GM15510 (cell line): Measurements from ENCODE around the gene LRRN3.

Source experiments
- POLR2A ChIP-seq: IDR thresholded peaks from 3 replicates; pipeline ENCODE4 v1.6.1; 2011; ENCODE audit warnings: borderline replicate concordance; ENCODE audit not compliant: insufficient read length; ENCODE audit errors: extremely low read depth

The LRRN3 gene

GRCh38 chr7:111068618-111069017, 22.3 kb upstream of the LRRN3 start:
- TF ChIP-seq POLR2A, result no peak

- no peak for TF ChIP-seq POLR2A
Observed at GRCh38 chr7:111071556-111071955, 19.4 kb upstream of the LRRN3 start.

GRCh38 chr7:111074071-111074747, 16.7 kb upstream of the LRRN3 start:
- no peak for TF ChIP-seq POLR2A

GRCh38 chr7:111074748-111075146, 16.2 kb upstream of the LRRN3 start:
- no peak for TF ChIP-seq POLR2A

- TF ChIP-seq POLR2A, result no peak
Observed at GRCh38 chr7:111075498-111075897, 15.4 kb upstream of the LRRN3 start.

- no peak for TF ChIP-seq POLR2A
Observed at GRCh38 chr7:111076205-111076604, 14.7 kb upstream of the LRRN3 start.

GRCh38 chr7:111077001-111077400, 13.9 kb upstream of the LRRN3 start:
- no peak for TF ChIP-seq POLR2A

GRCh38 chr7:111080495-111081105, 10.3 kb upstream of the LRRN3 start:
- no peak for TF ChIP-seq POLR2A

GRCh38 chr7:111081546-111082267, 9.2 kb upstream of the LRRN3 start:
- TF ChIP-seq POLR2A, result no peak

GRCh38 chr7:111082351-111082750, 8.6 kb upstream of the LRRN3 start:
- TF ChIP-seq POLR2A, result no peak

GRCh38 chr7:111083413-111083812, 7.5 kb upstream of the LRRN3 start:
- no peak for TF ChIP-seq POLR2A

- TF ChIP-seq POLR2A, result no peak
Observed at GRCh38 chr7:111085356-111085755, 5.6 kb upstream of the LRRN3 start.

- TF ChIP-seq POLR2A, result no peak
Observed at GRCh38 chr7:111086532-111086931, 4.4 kb upstream of the LRRN3 start.

- no peak for TF ChIP-seq POLR2A
Observed at GRCh38 chr7:111088328-111088727, 2.6 kb upstream of the LRRN3 start.

GRCh38 chr7:111089822-111090426, 1.0 kb upstream of the LRRN3 start:
- no peak for TF ChIP-seq POLR2A
